CD4-positive, alpha-beta T cell treated with Interleukin-4 for 4 hours (primary cell): ENCODE data around the gene NOP14.
"Not testable (repeated sequence)": the region's sequence is repeated elsewhere in the genome, so short reads cannot be mapped to it uniquely, and the experiment has no call there.

Source experiments
- DNase-seq: peaks from one replicate; pipeline ENCODE4 v3.0.0-alpha.2; 2020

The NOP14 gene

DNA sequence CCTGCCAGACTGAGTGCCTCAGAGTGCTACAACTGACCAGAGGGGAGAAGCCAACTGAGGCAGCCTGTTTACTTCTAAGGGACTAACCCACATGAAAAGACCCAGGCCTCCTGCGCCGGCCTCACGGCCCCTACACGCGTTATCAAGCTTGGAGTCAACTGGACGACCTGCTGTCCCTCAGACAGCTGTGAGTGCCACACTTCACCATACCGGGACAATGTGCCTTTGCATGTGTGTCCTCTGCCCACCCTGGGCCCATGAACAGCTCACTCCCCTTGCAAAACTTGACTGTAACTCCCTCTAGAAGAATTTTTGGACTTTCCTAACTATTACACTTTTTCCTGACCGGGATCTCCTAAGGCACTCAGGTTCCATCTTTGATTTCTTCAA, 1.8 kb downstream of the NOP14 start:
- no peak for DNase-seq

DNA sequence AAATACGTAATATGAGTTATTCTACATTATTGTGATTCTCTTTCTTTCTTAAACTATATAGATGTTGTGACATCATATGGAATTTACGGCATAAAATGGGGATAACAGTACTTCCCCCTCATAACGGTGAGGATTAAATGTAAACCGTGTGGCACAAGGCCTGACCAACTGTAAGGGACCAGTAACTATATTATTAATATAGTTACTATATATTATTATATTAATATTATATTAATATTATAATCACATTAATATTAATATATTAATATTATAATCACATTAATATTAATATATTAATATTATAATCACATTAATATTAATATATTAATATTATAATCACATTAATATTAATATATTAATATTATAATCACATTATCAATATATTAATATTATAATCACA, 2.8 kb downstream of the NOP14 start:
- not testable (repeated sequence) for DNase-seq

DNA sequence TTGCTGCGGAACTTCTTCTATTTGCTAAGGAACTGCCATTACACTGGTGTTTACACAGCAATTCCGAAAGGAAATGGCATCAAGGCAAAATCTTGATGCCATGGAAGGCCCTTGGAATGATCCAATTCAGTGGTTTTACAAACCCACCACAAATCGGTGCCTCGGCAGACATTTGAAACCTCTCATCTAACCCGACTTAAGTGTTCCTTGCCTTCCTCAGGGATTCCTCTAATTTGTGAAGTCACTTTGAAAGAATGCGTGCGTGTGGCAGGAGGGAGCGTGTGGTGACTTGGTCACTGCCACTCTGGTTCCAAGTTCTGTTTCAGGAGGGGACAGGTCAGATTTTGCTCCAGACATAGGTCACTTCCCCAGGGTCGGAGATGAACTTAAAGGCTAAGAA, 4.8 kb downstream of the NOP14 start:
- no peak for DNase-seq

DNA sequence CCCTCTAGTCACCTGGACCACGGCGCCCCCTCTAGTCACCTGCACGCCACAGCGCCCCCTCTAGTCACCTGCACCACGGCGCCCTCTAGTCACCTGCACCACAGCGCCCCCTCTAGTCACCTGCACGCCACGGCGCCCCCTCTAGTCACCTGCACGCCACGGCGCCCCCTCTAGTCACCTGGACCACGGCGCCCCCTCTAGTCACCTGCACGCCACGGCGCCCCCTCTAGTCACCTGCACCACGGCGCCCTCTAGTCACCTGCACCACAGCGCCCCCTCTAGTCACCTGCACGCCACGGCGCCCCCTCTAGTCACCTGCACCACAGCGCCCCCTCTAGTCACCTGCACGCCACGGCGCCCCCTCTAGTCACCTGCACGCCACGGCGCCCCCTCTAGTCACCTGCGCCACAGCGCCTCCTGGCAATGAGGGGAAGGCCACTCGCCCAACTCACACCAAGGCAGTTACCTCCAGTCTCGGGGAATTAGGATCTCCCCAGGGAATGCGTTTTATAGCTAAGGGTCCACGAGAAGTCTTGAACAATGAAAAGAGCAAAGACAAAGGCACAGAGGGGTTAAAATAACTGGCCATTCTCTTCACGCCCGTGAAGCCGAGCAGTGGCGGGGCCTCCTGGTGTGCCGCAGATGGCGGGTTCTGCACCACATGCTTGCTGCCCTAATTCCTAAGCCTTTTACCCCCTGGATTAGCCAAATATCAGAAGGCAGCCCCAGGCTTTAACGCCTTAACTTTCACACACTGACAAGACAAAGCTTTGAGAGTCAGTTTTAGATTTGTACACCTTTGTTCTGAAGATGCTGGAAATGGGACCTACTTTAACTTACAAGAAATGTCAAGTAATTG, 7.8 kb downstream of the NOP14 start:
- not testable (repeated sequence) for DNase-seq

DNA sequence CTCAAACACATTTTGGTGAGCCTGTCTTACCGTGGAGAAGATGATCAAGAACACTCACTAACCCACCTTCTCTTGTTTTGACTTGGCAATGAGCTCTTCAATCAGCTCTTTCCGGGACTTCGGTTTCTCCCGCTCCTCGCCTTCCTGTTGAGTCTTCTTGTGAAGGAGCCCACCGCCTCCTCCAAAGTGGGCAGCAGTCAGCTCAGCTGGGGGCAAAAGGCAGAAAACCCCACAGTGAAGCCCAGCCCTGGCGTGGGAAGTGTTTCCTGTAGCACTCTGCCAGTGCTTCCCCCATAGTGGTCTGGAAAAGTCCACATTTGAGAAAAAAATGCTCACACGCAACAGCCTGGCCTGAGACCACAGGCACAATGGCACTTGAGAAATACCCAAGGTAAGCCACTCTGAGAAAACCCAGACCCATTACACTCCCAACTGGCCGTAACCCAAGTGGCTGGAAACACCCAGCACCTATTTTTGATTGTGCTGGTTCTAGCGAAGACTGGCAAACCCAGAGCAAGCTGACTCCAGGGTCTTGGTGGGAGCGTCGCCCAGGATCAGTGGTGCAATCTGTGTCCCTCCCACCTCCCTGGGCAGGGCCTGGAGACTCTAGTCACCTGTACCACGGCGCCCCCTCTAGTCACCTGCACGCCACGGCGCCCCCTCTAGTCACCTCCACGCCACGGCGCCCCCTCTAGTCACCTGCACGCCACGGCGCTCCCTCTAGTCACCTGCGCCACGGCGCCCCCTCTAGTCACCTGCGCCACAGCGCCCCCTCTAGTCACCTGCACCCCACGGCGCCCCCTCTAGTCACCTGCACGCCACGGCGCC, 8.6 kb downstream of the NOP14 start:
- DNase-seq: peak; percentile 51

DNA sequence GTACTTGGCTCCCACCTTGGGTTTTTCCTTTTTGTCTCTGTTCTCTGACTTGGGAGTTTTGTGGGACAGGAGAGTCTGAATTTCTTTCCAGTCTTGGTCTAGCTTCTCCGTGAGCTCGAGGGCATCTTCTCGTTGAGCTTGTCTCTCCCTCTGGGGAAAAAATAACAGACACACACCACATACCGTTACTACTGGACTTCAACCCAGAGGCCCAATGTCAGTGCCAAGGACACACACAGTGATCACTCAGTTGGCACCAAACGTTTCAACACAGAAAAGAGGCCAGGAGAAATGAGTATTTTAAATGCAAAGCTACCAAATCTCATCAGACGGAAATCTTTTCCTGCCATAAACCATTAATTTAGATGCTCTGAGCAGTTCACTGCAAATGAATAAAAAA, 9.7 kb downstream of the NOP14 start:
- DNase-seq: no peak

DNA sequence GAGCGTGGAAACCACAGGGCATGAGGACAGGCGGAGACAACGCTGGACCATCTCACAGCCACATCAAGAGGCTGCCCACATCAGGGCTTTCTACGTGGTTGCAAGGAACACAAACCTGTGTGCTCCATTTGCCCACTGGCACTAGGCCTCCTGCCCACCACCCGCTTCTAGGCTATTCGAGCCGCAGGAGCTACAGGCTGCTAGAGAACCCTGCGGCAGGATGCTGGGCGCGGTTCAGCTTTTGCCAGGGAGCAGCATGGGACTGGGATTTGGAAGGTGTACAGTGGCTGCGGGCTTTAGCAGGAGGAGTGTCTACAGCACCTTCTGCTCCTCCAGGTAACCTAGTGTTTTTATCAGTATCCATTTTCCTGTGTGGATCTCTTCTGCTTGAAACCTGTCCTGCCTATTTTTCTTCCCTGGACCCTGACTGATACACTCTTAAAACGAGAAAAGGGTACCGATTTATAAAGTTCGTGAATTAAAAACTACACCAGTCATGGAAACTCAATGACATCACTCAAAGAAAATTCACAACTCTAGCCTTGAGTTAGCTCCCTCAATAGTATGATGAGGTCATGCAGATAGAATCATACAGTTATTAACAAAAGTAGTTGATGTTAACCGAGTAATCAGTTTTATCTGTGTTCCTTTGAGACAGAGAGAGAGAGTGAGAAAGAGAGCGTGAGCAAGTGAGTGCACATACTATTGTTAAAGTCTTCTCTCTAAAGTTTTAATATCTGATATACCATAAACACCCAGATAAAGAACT, 12.8 kb downstream of the NOP14 start:
- DNase-seq: no peak

DNA sequence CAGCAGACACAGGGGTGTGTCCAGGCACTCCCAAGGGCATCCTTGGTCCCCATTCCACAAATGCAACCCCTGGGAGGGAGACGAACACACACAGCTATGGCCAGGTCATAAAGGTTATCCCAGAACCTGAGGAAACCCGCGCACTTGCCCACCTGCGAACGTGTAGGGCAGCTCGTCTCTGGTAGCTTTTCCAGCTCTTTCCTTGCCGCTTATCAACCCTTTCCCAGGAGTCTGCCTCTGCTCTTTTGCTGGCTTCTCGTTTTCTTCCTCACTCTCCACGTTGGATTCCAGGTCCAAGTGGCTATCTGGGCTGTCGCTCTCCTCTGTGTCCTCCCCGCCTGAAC, 13.5 kb downstream of the NOP14 start:
- no peak for DNase-seq

DNA sequence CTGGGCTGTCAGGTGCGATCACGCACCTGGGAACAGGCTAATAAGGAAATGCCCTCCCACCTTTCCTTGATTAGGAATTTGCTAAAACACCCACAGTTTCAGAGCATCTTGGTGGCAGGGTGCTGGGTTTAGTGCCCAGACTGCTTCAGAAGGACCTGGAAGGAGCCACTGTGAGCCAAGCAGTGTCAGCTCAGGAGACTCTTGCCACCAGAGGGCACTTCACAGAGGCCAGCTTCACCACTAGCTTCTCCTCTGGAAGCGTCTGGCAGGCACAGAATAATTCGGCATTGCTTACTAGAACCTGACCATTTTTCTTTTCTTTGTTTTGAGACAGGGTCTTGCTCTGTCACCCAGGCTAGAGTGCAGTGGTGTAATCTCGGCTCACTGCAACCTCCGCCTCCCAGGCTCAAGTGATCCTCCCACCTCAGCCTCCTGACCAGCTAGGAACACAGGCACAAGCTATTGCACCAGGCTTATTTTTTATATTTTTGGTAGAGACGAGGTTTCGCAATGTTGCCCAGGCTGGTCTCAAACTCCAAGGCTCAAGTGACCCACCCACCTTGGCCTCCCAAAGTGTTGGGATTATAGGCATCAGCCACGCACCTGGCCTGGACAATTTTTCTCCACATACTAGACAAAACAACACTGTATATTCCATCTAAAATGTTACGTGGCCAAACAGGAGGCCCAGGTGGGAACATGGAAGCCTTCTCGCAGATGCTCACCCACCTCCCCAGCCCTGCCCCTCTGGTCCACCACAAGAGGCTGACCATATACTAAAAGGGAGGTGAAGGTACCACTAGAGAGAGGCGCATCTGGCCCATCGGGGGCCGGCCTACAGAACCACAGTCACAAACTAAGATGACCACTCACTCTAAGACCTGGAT, 14.1 kb downstream of the NOP14 start:
- no peak for DNase-seq

DNA sequence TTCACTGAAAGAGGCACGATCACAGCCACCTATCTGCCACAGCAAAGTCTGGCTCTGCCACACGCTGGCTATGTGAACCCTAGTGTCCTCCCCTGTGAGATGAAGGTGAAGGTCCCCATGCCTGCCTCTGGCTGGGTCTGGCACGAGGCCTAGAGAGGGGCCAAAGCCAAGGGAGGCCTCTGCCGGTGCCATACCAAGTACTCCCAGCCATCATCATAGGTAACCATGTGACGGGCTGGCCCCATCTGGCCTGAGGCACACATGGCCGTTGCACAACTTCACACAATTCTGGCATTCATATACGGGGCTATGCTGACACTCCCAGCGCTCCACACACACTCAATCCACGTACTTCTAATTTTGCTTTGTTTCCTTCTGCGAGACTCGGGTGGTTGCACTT, 15.3 kb downstream of the NOP14 start:
- no peak for DNase-seq

DNA sequence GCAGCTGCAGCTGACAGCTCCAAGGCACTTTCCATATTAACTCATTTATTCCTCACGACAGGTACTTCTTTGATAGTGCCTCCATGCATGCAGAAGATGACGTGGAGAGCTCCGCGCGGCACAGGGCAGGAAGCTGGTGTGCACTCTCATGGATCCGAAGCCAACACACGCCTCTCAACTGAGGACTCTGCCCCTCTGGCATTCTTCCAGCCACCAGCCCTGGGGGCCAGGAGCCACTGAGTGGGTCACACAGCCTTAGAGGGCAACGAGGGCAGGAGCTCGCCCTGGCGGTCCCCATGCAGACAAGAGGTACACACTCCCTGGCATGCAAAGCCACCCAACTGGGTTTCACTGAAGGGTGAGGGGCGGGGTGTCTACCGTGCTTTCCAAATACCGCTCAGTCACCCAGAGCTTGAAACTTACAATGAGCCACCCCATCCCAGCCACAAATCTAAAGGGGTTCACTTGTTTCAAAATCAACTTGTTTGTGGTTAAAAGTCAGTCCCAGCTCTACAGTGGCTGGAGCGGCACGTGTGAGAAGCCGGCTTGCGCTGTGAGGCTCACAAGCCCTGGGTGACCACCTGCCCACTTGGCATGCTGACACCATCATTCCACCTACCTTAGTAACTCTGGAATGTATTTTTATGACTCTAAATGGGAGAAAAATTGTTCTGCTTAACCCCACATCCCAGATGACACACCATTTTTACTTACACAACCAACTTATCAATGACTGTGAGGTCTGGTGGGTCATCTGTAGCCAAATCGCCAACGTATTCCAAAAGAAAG, 16.2 kb downstream of the NOP14 start:
- DNase-seq: no peak

DNA sequence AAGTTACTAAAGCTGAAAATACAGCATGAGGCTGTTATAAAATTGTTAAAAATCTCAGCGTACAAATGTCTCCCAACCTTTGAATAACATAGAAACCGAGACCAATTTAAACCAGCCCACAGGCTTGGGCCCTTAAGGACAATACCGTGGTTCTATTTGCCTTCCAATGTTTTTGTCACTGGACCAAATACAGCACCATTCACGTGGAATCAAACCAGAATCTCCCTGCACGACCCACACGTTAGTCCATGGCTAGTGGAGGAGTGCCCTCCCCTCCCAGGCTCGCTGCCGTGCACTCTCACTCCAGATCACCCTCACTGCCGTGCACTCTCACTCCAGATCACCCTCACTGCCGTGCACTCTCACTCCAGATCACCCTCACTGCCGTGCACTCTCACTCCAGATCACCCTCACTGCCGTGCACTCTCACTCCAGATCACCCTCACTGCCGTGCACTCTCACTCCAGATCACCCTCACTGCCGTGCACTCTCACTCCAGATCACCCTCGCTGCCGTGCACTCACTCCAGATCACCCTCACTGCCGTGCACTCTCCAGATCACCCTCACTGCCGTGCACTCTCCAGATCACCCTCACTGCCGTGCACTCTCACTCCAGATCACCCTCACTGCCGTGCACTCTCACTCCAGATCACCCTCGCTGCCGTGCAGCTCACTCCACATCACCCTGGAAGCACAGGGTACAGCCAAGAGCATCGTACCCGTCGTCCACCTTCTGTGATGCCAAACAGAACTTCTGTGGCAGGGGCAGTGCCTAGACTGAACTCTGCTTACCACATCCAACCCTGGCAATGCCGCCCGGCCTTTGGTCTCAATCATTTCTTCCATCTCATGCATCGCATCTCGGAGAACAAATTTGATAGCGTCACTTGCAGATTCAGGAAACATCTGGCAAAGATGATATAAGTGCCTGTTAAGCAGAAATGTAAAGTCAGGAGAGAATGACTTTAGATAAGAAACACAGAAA, 17.3 kb downstream of the NOP14 start:
- DNase-seq: not testable (repeated sequence)

DNA sequence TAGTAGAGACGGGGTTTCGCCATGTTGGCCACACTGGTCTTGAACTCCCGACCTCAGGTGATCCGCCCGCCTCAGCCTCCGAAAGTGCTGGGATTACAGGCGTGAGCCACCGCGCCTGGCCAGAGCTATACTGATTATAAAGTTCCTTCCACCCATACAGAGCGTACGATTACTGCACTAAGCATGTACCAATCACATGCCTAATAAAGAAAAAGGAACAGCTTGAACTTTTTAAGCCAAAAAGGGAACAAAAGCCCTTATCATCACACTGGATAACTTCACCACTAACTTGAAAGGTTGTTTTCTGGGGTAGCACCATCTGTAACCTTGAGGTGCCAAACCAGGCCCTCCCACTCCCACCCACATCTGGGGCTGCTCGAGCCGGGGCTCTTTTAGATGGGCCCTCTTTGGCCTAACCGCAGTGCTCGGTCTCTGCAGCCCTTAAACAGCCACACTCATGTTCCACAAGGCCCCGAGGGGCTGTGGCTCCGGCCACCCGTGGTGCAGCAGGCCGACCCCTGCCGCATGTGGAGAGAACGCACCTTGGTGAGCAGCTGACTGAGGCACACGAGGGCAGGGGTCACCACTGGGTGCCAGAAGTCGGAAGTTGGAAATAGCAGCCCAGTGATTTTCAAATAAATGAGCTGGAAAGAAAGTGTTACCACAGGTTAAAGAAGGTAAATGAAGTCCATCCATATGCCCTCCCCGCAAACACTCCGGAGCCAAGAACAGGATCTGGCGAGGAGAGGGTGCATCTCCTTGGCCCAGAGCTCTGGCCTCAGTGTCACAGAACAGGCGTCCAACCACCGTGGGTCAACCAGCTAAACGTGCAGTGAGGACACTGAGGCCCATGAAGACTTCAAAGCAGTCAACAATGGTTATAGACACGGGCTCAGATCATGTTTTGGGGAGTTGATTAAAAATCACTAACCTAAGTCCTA, 18.4 kb downstream of the NOP14 start:
- no peak for DNase-seq

DNA sequence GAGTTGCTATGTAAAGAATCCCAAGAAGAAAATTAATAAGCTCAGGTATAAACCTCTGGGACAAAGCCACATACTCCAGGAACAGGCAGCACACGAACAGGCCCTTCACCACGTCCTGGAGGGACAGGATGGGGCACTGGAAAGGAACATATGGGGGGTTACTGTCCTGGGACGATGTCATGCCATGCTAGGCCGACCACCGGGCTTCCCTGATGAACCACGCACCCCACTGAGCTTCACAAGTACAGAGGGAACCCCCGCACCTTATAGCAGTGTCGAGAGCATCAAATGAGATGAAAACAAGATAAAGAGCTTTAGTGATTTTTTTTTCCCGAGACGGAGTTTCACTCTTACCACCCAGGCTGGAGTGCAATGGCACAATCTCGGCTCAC, 19.1 kb downstream of the NOP14 start:
- DNase-seq: no peak

DNA sequence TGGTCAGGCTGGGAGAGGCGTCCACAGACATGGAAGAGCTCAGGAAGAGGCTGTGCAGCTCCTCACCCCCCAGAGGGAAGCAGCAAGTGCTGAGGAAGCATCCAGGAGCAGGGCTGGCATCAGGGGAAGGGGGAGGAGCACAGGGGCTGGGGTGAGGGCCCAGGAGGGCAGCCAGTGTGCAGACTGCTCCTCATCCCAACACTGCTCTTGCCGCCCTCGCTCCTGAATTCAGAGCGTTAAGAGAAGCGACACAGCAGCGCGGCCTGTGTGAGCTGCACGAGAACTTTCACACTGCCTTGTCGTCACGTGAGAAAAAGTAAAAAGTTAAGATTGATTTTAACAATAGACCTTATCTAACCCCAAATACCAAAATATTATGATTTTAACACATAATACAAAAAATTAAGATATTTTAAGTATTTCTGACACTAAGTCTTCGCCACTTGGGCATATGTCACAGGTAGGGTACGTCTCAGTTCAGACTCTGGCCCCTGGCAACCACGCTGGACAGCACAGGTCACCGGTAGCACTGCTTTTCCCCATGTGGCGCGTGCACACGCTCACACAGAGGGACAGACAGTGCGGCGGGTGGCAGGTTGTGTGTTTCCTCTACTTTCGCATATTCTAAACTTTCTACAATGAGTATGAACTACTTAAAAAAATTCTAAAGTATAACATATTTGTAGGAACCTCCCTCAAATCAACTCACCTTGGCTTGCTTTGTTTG, 19.7 kb downstream of the NOP14 start:
- DNase-seq: no peak

DNA sequence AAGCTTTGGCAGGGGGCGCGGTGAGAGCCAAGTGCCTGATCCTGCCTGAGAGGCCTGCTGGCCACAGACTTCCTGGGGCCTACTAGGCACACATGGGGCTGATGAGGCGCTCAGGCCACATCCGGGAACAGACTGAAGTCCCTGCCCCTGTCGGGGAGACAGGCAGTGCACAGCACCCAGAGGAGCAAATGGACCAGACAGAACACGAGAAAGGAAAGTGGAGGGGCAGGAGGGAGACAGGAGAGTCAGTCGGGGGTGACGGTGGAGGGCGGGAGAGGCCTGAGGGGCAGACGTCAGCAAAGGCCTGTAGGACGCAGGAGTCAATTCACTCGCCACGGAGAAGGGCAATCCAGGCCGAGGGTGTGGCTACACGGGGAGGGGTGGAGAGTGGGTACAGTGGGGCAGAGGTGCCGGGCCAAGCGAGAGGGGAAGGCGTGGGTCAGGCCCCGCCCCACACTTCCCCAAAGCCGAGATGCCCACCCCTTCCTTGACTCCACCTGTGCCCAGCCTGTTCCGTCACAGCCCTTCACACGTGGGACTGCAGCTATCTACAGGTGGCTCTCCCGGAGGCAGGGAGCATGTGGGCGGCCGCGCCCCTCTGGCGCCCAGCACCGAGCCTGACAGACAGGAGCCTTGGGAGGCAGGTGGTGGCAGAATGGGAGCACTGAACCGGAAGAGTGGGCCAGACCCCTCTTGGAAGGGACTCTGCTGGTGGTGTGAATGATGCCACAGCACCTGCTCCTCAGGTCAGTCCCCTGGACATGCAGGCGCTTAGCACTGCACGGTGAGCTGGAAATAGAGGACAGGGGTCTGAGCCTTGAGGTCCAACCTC, 20.5 kb downstream of the NOP14 start:
- peak; percentile 27 for DNase-seq

DNA sequence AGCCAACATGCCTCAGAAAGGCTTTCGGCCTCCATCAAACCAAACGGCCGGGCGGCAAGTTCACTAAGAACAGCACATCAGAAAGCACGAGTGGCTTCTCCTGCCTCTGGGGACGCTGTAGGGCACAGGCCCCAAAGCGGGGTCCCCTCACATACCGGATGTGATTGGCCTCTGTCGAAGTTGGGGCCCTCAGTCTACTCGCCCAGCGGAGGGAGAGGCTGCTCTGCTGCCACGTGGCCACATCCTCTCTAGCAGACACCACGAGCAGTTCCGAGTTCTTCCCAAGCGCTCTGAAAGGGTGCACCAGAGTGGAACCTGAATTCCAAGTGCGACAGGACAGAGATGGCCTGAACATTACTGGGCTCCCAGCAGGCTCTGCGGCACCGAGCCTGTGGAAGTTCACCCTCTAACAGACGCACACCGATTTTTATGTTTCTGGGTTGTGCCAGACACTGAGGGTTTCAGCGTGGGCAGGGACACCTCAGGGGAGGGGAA, 21.1 kb downstream of the NOP14 start:
- peak; percentile 13 for DNase-seq
